SU-DHL-6 (cell line): ENCODE data around the gene SLC25A19.

ENCODE experiments used
- CTCF ChIP-seq: fragments of 200-600 bp; sonication (generic); IDR thresholded peaks from one replicate; pipeline ENCODE4 v1.5.1; 2017; ENCODE audit warnings: antibody characterized with exemption, mild to moderate bottlenecking, low read length, moderate library complexity; ENCODE audit not compliant: insufficient read depth, poor library complexity, severe bottlenecking
- EZH2phosphoT487 ChIP-seq: fragments of 200-600 bp; sonication (generic), shearing (Covaris generic); conservative IDR thresholded peaks from 2 replicates; pipeline ENCODE4 v1.6.1; 2018; ENCODE audit warnings: mild to moderate bottlenecking, antibody characterized with exemption, low read length, moderate library complexity, mixed read lengths

DNA sequence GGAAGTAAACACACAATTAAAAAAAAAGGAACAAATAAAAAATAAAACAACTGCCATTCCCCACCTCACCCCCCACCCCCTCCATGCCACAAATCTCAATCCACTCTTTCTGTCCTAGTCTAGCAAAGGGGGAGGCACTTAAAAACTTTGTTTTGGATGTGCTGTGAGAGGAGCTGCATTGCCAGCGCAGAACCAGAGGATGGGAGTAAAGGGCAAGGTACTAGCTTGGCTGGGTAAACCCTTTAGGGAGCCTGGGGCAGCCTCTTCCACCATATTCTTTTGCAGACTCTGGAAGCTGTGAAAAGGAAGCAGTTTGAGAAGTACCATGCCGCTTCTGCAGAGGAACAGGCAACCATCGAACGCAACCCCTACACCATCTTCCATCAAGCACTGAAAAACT is 26.2 kb downstream of the SLC25A19 start:
- TF ChIP-seq CTCF = no peak
- TF ChIP-seq EZH2phosphoT487 = no peak
